Panc1 (cell line): Measurements from ENCODE around the gene RRP9. TPM values are rescaled to one million over a fixed set of nuclear protein-coding genes. Genes with fewer than 3 reads are reported as not detected.

Source experiments
- ATAC-seq: fragments of 200-7000 bp; cut with Tn5 transposase; 2 replicates; pipeline ENCODE4 v1.9.1; 2020; ENCODE audit warnings: mild to moderate bottlenecking, moderate library complexity
- BruUV-seq: library from RNA; stranded (reverse); fragments of 400-500 nt; replicated peaks from 2 replicates; lab custom pipeline; 2021; lab: Mats Ljungman, UMichigan
- CTCF ChIA-PET: fragments of 300-600 bp; sonication (Branson Sonifier 250); formaldehyde crosslinking; loops from one replicate; lab custom pipeline; 2022; ENCODE audit warnings: antibody characterized with exemption; lab: Charles Lee
- POLR2A ChIA-PET: fragments of 300-600 bp; sonication (Branson Sonifier 250); formaldehyde crosslinking; loops from one replicate; lab custom pipeline; 2022; ENCODE audit warnings: antibody characterized with exemption; lab: Charles Lee
- DNase-seq: peaks from one replicate; pipeline ENCODE4 v3.0.0-alpha.2; 2010; ENCODE audit warnings: low read depth, low spot score
- H3K27ac ChIP-seq: 2 replicates; pipeline ENCODE4 v1.5.1; 2011; ENCODE audit warnings: mild to moderate bottlenecking, low read length, inconsistent platforms
- H3K27me3 ChIP-seq: fragments of 200-500 bp; sonication (Bioruptor generic); 2 replicates; pipeline ENCODE4 v1.6.0; 2014; ENCODE audit warnings: low read length, inconsistent platforms; ENCODE audit not compliant: control insufficient read depth, insufficient read depth
- H3K36me3 ChIP-seq: fragments of 200-500 bp; sonication (Bioruptor generic); 2 replicates; pipeline ENCODE4 v1.5.1; 2014; ENCODE audit warnings: inconsistent platforms, mild to moderate bottlenecking, low read length, moderate library complexity; ENCODE audit not compliant: control insufficient read depth, insufficient read depth
- H3K4me1 ChIP-seq: 2 replicates; pipeline ENCODE4 v1.5.1; 2011; ENCODE audit warnings: inconsistent platforms, mild to moderate bottlenecking, low read length, moderate library complexity; ENCODE audit not compliant: control insufficient read depth, insufficient read depth
- H3K4me3 ChIP-seq, 2 experiments: 2 replicates each; pipeline ENCODE4 v1.5.1; 2011 to 2012; ENCODE audit warnings: low read depth in 2 of 2, low read length in 2 of 2, mild to moderate bottlenecking in 2 of 2, inconsistent platforms in 1 of 2, moderate library complexity in 1 of 2
- H3K9me3 ChIP-seq: fragments of 200-500 bp; sonication (Bioruptor generic); 2 replicates; pipeline ENCODE4 v1.5.1; 2014; ENCODE audit warnings: low read depth, mild to moderate bottlenecking, inconsistent platforms, low read length, moderate library complexity; ENCODE audit not compliant: control insufficient read depth, insufficient read depth
- CTCF ChIP-seq: fragments of 450-650 bp; IDR thresholded peaks from 2 replicates; pipeline ENCODE4 v1.5.1; 2017; ENCODE audit warnings: mild to moderate bottlenecking
- POLR2AphosphoS5 ChIP-seq: IDR thresholded peaks from 2 replicates; pipeline ENCODE4 v1.6.1; 2012; ENCODE audit warnings: mild to moderate bottlenecking, low read depth, low read length, moderate library complexity
- REST ChIP-seq, 2 experiments: IDR thresholded peaks; 2 replicates each; pipeline ENCODE4 v1.6.1; 2011 to 2012; ENCODE audit warnings: low read depth in 2 of 2, control low read depth in 1 of 2, low read length in 1 of 2, mild to moderate bottlenecking in 1 of 2, moderate library complexity in 1 of 2; ENCODE audit not compliant: insufficient read depth in 1 of 2
- SIN3A ChIP-seq: IDR thresholded peaks from 2 replicates; pipeline ENCODE4 v1.6.1; 2012; ENCODE audit warnings: low read depth, mild to moderate bottlenecking, low read length, moderate library complexity, borderline replicate concordance; ENCODE audit not compliant: insufficient read depth
- TCF7L2 ChIP-seq: IDR thresholded peaks from 2 replicates; pipeline ENCODE4 v1.6.1; 2011; ENCODE audit warnings: mild to moderate bottlenecking, low read depth, low read length, inconsistent platforms
- in situ Hi-C: cut with HindIII; loops from 2 replicates; pipeline ENCODE4 v1.10.0; 2016; ENCODE audit warnings: low sequenced_read_pairs, low pct_unique_long_range_greater_than_20kb
- intact Hi-C: fragments of 100-400 bp; cut with micrococcal nuclease; formaldehyde crosslinking; loops from one replicate; pipeline ENCODE4 v1.10.0; 2022; ENCODE audit not compliant: unreplicated experiment
- total RNA-seq: library from RNA; stranded (reverse); gene quantifications from one replicate; pipeline ENCODE4 v1.2.1, GENCODE V29; 2021; ENCODE audit not compliant: unreplicated experiment

Gene RRP9
- total RNA-seq, 1 experiment from 2014 or later, result 54.5 TPM

- Histone ChIP-seq H3K4me3 (no peak overlapping the region), H3K4me1 (no peaks in the 10 kb centered on the region), H3K36me3 (no peaks in the 10 kb centered on the region), H3K9me3 (no peaks in the 10 kb centered on the region), H3K27me3 (no peaks in the 10 kb centered on the region), H3K27ac (no peak overlapping the region)
- in situ Hi-C loops, result no loop called here
- BruUV-seq, result no TSS peak
- no peak for DNase-seq
- ChIA-PET CTCF (no interaction called here), POLR2A (no interaction called here)
- ATAC-seq, result no peak
- intact Hi-C loops, result no loop called here
- TF ChIP-seq SIN3A (no peak), REST (IDR thresholded peaks at IDR 0.05; ENCODE audit: insufficient read depth in 1 of 2, low read depth in 2 of 2, low read length in 1 of 2) (no peak), CTCF (no peak), POLR2AphosphoS5 (no peak), TCF7L2 (no peak)
These were observed 16.0 kb upstream of the RRP9 start for GRCh38 chr3:51957520-51958205.

GRCh38 chr3:51955893-51956770, 14.4 kb upstream of the RRP9 start:
- ATAC-seq, result no peak
- no peaks in the 10 kb centered on the region for H3K36me3 ChIP-seq
- H3K4me1 ChIP-seq, result no peaks in the 10 kb centered on the region
- in situ Hi-C loops, result no loop called here
- H3K27ac ChIP-seq, result no peak overlapping the region
- no peaks in the 10 kb centered on the region for H3K27me3 ChIP-seq
- TF ChIP-seq SIN3A (no peak), POLR2AphosphoS5 (no peak), CTCF (no peak), REST (IDR thresholded peaks at IDR 0.05; ENCODE audit: insufficient read depth in 1 of 2, low read depth in 2 of 2, low read length in 1 of 2) (no peak), TCF7L2 (no peak)
- DNase-seq, result no peak
- POLR2A ChIA-PET, result no interaction called here
- CTCF ChIA-PET, result no interaction called here
- no peak overlapping the region for H3K4me3 ChIP-seq
- intact Hi-C loops, result no loop called here
- H3K9me3 ChIP-seq, result no peaks in the 10 kb centered on the region
- no TSS peak for BruUV-seq
